Lower leg skin (tissue), 3 donors: ENCODE data around the gene ZNF726.

Experiments
- POLR2A ChIP-seq, 2 donors: fragments of 450-650 bp; IDR thresholded peaks; one replicate each; pipeline ENCODE4 v1.6.1; 2016 to 2017; ENCODE audit warnings: antibody characterized with exemption in 2 of 2, mild to moderate bottlenecking in 1 of 2, moderate library complexity in 1 of 2
- TF ChIP-seq, protein P1 (sequence below), 3 donors: fragments of 450-650 bp; IDR thresholded peaks; one replicate each; pipeline ENCODE4 v1.5.1; 2016; ENCODE audit warnings: antibody characterized with exemption in 3 of 3, mild to moderate bottlenecking in 3 of 3, moderate library complexity in 2 of 3

DNA sequence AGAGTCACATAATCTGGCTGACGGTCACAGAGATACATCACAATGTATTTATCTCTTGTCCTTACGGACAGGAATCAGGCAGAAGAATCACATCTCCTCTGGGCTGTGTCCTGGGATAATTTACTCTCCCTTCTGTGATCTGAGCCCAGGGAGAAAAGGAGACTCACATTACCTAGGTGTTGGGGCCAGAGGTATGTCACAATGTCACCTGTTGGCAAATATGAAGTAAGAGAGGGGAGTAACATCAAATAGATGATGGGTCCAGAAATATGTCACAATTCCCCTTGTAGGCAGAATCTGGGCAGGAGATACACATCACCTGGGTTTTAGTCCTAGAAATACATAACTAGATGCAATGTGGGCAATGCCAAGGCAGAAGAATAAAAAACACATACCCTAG, 67.2 kb downstream of the ZNF726 start:
- TF ChIP-seq, protein P1, sequence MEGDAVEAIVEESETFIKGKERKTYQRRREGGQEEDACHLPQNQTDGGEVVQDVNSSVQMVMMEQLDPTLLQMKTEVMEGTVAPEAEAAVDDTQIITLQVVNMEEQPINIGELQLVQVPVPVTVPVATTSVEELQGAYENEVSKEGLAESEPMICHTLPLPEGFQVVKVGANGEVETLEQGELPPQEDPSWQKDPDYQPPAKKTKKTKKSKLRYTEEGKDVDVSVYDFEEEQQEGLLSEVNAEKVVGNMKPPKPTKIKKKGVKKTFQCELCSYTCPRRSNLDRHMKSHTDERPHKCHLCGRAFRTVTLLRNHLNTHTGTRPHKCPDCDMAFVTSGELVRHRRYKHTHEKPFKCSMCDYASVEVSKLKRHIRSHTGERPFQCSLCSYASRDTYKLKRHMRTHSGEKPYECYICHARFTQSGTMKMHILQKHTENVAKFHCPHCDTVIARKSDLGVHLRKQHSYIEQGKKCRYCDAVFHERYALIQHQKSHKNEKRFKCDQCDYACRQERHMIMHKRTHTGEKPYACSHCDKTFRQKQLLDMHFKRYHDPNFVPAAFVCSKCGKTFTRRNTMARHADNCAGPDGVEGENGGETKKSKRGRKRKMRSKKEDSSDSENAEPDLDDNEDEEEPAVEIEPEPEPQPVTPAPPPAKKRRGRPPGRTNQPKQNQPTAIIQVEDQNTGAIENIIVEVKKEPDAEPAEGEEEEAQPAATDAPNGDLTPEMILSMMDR (IDR thresholded peaks at IDR 0.05): no peak
- TF ChIP-seq POLR2A (IDR thresholded peaks at IDR 0.05): no peak
